ENCODE results near the gene TDRD6. TPM values are rescaled to one million over a fixed set of nuclear protein-coding genes. Genes with fewer than 3 reads are reported as not detected.
"Not testable (repeated sequence)": the region's sequence is repeated elsewhere in the genome, so short reads cannot be mapped to it uniquely, and the experiment has no call there.

The TDRD6 gene
- total RNA-seq, 2 experiments from 2014 or later: not detected

DNA sequence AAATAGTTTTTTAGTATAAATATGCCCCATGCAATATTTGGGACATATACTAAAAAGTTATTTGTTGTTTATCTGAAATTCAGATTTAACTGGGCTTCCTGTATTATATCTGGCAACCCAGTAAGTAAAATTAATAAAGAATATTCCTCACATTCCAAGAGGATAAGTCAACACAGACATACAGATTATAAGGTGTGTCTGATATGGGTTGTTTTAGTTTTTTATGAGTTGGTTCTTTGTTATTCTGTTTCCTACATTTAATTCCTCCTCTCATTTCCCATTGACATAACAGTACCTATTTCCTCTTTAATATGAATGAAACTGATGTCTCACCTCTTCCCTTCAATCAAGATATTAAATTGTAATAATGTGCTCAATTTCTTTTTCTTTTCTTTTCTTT, 49.2 kb downstream of the TDRD6 start:
- H3K4me3 Mint-ChIP-seq: no peak overlapping the region
- H3K27me3 Mint-ChIP-seq: peaks cover 54% of the 10 kb centered on the region
- ChIA-PET POLR2A (no interaction called here), CTCF (no interaction called here)
- peaks cover 6% of the 10 kb centered on the region for H3K4me1 Mint-ChIP-seq
- no peak for DNase-seq
- no peak overlapping the region for H3K27ac Mint-ChIP-seq
- H3K9me3 Mint-ChIP-seq: no peaks in the 10 kb centered on the region
- no peaks in the 10 kb centered on the region for H3K36me3 Mint-ChIP-seq (ENCODE audit: low read depth)

DNA sequence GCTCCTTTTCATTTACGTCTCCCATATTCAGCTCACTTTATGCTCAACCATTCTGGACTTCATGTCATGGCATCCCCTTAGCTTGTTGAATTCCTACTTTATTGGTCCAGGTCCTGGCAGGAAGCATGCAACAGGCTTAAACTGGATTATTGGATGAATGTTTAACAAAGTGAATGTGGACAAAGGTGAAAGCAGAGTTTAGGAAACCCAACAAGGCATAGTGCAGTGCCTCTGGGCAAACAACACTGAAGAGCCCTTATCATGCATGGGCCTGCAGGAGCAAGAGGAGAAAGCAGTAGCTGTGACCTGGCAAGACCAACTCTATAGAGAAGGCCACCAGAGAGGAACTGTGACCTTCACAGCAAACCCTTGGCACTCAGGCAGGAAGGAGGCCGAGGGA, 53.8 kb downstream of the TDRD6 start:
- Mint-ChIP-seq H3K27me3 (peaks cover 13% of the 10 kb centered on the region), H3K9me3 (no peaks in the 10 kb centered on the region), H3K27ac (no peak overlapping the region), H3K36me3 (ENCODE audit: low read depth) (no peaks in the 10 kb centered on the region), H3K4me3 (no peak overlapping the region), H3K4me1 (no peaks in the 10 kb centered on the region)
- DNase-seq: no peak
- ChIA-PET CTCF (no interaction called here), POLR2A (no interaction called here)

- Mint-ChIP-seq H3K9me3 (no peaks in the 10 kb centered on the region), H3K36me3 (ENCODE audit: low read depth) (no peaks in the 10 kb centered on the region), H3K4me1 (no peaks in the 10 kb centered on the region), H3K27ac (no peak overlapping the region), H3K27me3 (peaks cover 11% of the 10 kb centered on the region), H3K4me3 (no peak overlapping the region)
- ChIA-PET CTCF (no interaction called here), POLR2A (no interaction called here)
- DNase-seq: no peak
Observed at GRCh38 chr6:46741910-46742309, 54.2 kb downstream of the TDRD6 start.

GRCh38 chr6:46743425-46744158, 55.9 kb downstream of the TDRD6 start:
- H3K27me3 Mint-ChIP-seq: no peaks in the 10 kb centered on the region
- no peak for DNase-seq
- H3K4me1 Mint-ChIP-seq: no peaks in the 10 kb centered on the region
- no peaks in the 10 kb centered on the region for H3K9me3 Mint-ChIP-seq
- no peak overlapping the region for H3K27ac Mint-ChIP-seq
- no peak overlapping the region for H3K4me3 Mint-ChIP-seq
- CTCF ChIA-PET: no interaction called here
- no peaks in the 10 kb centered on the region for H3K36me3 Mint-ChIP-seq (ENCODE audit: low read depth)
- POLR2A ChIA-PET: no interaction called here

GRCh38 chr6:46744159-46744725, 56.6 kb downstream of the TDRD6 start:
- H3K4me3 Mint-ChIP-seq; DNase-seq; H3K27ac Mint-ChIP-seq; H3K27me3 Mint-ChIP-seq; H3K9me3 Mint-ChIP-seq; H3K4me1 Mint-ChIP-seq; CTCF ChIA-PET; POLR2A ChIA-PET; H3K36me3 Mint-ChIP-seq (ENCODE audit: low read depth): not testable (repeated sequence)

DNA sequence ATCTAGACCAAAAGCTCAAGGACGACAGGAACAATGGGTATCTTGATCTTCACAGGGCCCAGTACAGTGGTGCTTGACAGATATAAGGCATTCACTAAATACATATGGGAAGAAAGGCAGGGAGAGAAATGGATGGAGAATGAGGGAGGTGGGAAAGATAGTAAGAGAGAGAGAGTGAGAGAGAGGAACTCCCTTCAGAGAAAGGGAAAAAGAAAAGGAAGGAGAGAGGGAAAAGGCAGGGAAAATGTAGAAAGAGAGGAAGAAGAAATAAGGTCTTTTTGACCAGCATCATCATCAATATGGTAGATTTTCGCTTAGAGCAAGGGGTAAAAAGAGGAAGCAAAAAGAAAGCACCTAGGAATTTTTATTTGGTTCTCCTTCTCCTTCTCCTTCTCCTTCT, 58.3 kb downstream of the TDRD6 start:
- DNase-seq: no peak
- H3K36me3 Mint-ChIP-seq (ENCODE audit: low read depth): no peaks in the 10 kb centered on the region
- H3K27me3 Mint-ChIP-seq: no peaks in the 10 kb centered on the region
- ChIA-PET POLR2A (no interaction called here), CTCF (no interaction called here)
- H3K4me3 Mint-ChIP-seq: no peak overlapping the region
- no peaks in the 10 kb centered on the region for H3K9me3 Mint-ChIP-seq
- H3K27ac Mint-ChIP-seq: no peak overlapping the region
- H3K4me1 Mint-ChIP-seq: no peaks in the 10 kb centered on the region

GRCh38 chr6:46746696-46747095, 59.0 kb downstream of the TDRD6 start, which contains the start of gene ANKRD66:
TSS of gene ANKRD66 (plus strand) at chr6:46746933. CDS start at chr6:46751949, 5,016 bp downstream.
- CTCF ChIA-PET: no interaction called here
- Mint-ChIP-seq H3K36me3 (ENCODE audit: low read depth) (no peaks in the 10 kb centered on the region), H3K4me1 (no peaks in the 10 kb centered on the region), H3K27ac (no peak within 1 kb of the TSS), H3K27me3 (no peaks in the 10 kb centered on the region), H3K9me3 (no peaks in the 10 kb centered on the region), H3K4me3 (no peak within 1 kb of the TSS)
- no peak for DNase-seq
- POLR2A ChIA-PET: no interaction called here

DNA sequence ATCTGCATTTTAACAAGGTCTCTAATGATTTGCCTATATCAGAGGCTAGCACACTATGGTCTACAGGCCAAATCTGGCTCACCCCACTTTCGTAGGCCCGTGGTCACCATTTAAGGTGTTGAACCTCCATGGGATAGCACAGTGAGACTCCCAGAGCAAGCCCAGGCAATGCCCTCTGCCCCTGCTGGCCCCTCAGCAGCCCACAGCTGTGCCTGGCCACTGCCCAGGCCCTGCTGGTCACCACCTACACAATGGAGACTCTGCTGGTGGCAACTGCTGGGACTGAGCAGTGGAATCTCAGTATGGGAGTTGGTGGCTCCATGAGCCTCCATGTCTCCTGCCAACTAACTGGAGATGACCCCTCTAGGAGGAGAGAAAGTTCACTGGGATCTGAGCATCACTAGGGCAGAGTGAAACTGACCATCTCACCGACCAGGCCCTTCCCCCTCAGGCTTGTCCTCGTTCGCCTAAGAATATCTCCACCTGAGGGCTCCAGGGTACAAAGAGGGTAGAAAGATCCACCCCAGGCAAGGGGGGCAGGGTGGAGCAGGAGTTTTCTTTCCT, 61.3 kb downstream of the TDRD6 start:
- CTCF ChIA-PET: no interaction called here
- no peaks in the 10 kb centered on the region for H3K27me3 Mint-ChIP-seq
- H3K36me3 Mint-ChIP-seq (ENCODE audit: low read depth): no peaks in the 10 kb centered on the region
- no peaks in the 10 kb centered on the region for H3K4me1 Mint-ChIP-seq
- H3K27ac Mint-ChIP-seq: no peak overlapping the region
- POLR2A ChIA-PET: no interaction called here
- H3K4me3 Mint-ChIP-seq: no peak overlapping the region
- DNase-seq: no peak
- no peaks in the 10 kb centered on the region for H3K9me3 Mint-ChIP-seq

- ChIA-PET POLR2A (no interaction called here), CTCF (no interaction called here)
- Mint-ChIP-seq H3K27me3 (no peaks in the 10 kb centered on the region), H3K4me3 (no peak overlapping the region), H3K4me1 (no peaks in the 10 kb centered on the region), H3K36me3 (ENCODE audit: low read depth) (no peaks in the 10 kb centered on the region), H3K27ac (no peak overlapping the region), H3K9me3 (no peaks in the 10 kb centered on the region)
- no peak for DNase-seq
Observed at GRCh38 chr6:46749731-46750130, 62.0 kb downstream of the TDRD6 start.

- no peaks in the 10 kb centered on the region for H3K27me3 Mint-ChIP-seq
- CTCF ChIA-PET: no interaction called here
- H3K27ac Mint-ChIP-seq: no peak overlapping the region
- H3K9me3 Mint-ChIP-seq: no peaks in the 10 kb centered on the region
- DNase-seq: no peak
- no peaks in the 10 kb centered on the region for H3K4me1 Mint-ChIP-seq
- H3K36me3 Mint-ChIP-seq (ENCODE audit: low read depth): no peaks in the 10 kb centered on the region
- POLR2A ChIA-PET: no interaction called here
- no peak overlapping the region for H3K4me3 Mint-ChIP-seq
Observed at GRCh38 chr6:46751658-46752057, 64.0 kb downstream of the TDRD6 start.

Other genes starting within 250 kb of the TDRD6 start
- gene RCAN2, start 196.4 kb upstream of the TDRD6 start, total RNA-seq: 1 to 10 TPM; 2.8 to 3.1 TPM
- gene CYP39A1, start 35.1 kb upstream of the TDRD6 start, total RNA-seq: not detected
- not detected for gene SLC25A27, start 34.9 kb upstream of the TDRD6 start, total RNA-seq
- gene PLA2G7, start 47.5 kb downstream of the TDRD6 start, total RNA-seq: not detected
- not detected for gene ANKRD66, start 59.0 kb downstream of the TDRD6 start, total RNA-seq
- not detected for gene MEP1A, start 105.5 kb downstream of the TDRD6 start, total RNA-seq
- gene ADGRF5, start 234.1 kb downstream of the TDRD6 start, total RNA-seq: not detected

Data from activated CD4-positive, alpha-beta memory T cell treated with anti-CD3 and anti-CD28 coated beads, Interleukin-2, amount 10 ng/mL, durations not matched to agents 7 days and 5 days (primary cell).